B cell (primary cell): ENCODE results near the gene OR2AT4. TPM values are rescaled to one million over a fixed set of nuclear protein-coding genes. Genes with fewer than 3 reads are reported as not detected.

ENCODE experiments used
- ATAC-seq: fragments of 200-7000 bp; cut with Tn5 transposase; one replicate; pipeline ENCODE4 v1.10.0; 2021; ENCODE audit warnings: low read depth, mild to moderate bottlenecking, moderate number of reproducible peaks, moderate library complexity
- CTCF ChIA-PET: fragments of 350-600 bp; sonication (Branson Sonifier 250); formaldehyde crosslinking; loops from one replicate; lab custom pipeline; 2021; ENCODE audit warnings: antibody characterized with exemption, inconsistent platforms; lab: Charles Lee
- POLR2A ChIA-PET: fragments of 350-600 bp; sonication (Branson Sonifier 250); formaldehyde crosslinking; loops from one replicate; lab custom pipeline; 2021; ENCODE audit warnings: antibody characterized with exemption; lab: Charles Lee
- DNase-seq: peaks from one replicate; pipeline ENCODE4 v3.0.0; 2013
- H2AFZ ChIP-seq: 2 replicates; pipeline ENCODE4 v1.6.1; 2012; ENCODE audit warnings: mild to moderate bottlenecking, low read depth, low read length; ENCODE audit not compliant: insufficient read depth, poor library complexity, severe bottlenecking
- H3K27ac ChIP-seq, 2 donors: 1 replicate in 1 of 2; 2 replicates in 1 of 2; pipeline ENCODE4 v1.5.1; 2012 to 2013; ENCODE audit warnings: low read length in 2 of 2, mild to moderate bottlenecking in 2 of 2, moderate library complexity in 1 of 2
- H3K27me3 ChIP-seq, 4 experiments: fragments of 200-600 bp in 1 of 4; sonication (generic) in 1 of 4; replicated peaks in 1 of 4; 1 replicate in 2 of 4; 2 replicates in 2 of 4; pipeline versions ENCODE4 v1.6.1 to v1.7.0; 2013 to 2016; ENCODE audit warnings: low read length in 3 of 4, mild to moderate bottlenecking in 2 of 4, mixed read lengths in 1 of 4, moderate library complexity in 1 of 4; ENCODE audit not compliant: insufficient read depth in 4 of 4, control insufficient read depth in 3 of 4; ENCODE audit errors: control extremely low read depth in 1 of 4
- H3K36me3 ChIP-seq, 2 experiments: replicated peaks in 1 of 2; 1 replicate in 1 of 2; 2 replicates in 1 of 2; pipeline versions ENCODE4 v1.6.1 to v1.7.1; 2013; ENCODE audit warnings: low read length in 1 of 2; ENCODE audit not compliant: insufficient read depth in 2 of 2, control insufficient read depth in 1 of 2; ENCODE audit errors: control extremely low read depth in 1 of 2, extremely low read depth in 1 of 2
- H3K4me1 ChIP-seq, 2 donors: fragments of 200-600 bp in 1 of 2; sonication (generic) in 1 of 2; 1 replicate in 1 of 2; 2 replicates in 1 of 2; pipeline versions ENCODE4 v1.5.1 to v1.6.1; 2013 to 2017; ENCODE audit warnings: low read length in 2 of 2; ENCODE audit not compliant: control insufficient read depth in 2 of 2, insufficient read depth in 2 of 2
- H3K4me2 ChIP-seq: replicated peaks from 2 replicates; pipeline ENCODE3; 2012; ENCODE audit warnings: mild to moderate bottlenecking, low read depth, low read length; ENCODE audit not compliant: poor library complexity, severe bottlenecking
- H3K4me3 ChIP-seq, 5 experiments: fragments of 200-600 bp in 1 of 5; sonication (generic) in 1 of 5; 1 replicate in 3 of 5; 2 replicates in 2 of 5; pipeline versions ENCODE4 v1.5.1 to v1.7.0; 2011 to 2016; ENCODE audit warnings: low read length in 4 of 5, mild to moderate bottlenecking in 4 of 5, low read depth in 2 of 5, control low read depth in 1 of 5, moderate library complexity in 1 of 5; ENCODE audit not compliant: insufficient read depth in 1 of 5; ENCODE audit errors: control extremely low read depth in 1 of 5, extremely low read depth in 1 of 5
- H3K79me2 ChIP-seq: fragments of 200-600 bp; sonication (generic); one replicate; pipeline ENCODE4 v1.6.0; 2016; ENCODE audit warnings: low read length; ENCODE audit not compliant: control insufficient read depth, insufficient read depth
- H3K9ac ChIP-seq: fragments of 200-600 bp; sonication (generic); 2 replicates; pipeline ENCODE4 v1.6.1; 2017; ENCODE audit warnings: mild to moderate bottlenecking, low read length, moderate library complexity
- H3K9me3 ChIP-seq, 3 donors: one replicate each; pipeline versions ENCODE4 v1.6.1 to v1.7.1; 2013; ENCODE audit warnings: low read length in 2 of 3; ENCODE audit not compliant: control insufficient read depth in 2 of 3, insufficient read depth in 1 of 3; ENCODE audit errors: control extremely low read depth in 1 of 3
- H4K20me1 ChIP-seq: 2 replicates; pipeline ENCODE4 v1.6.0; 2012; ENCODE audit warnings: mild to moderate bottlenecking, low read length; ENCODE audit not compliant: insufficient read depth, control insufficient read depth, poor library complexity, severe bottlenecking
- H3K27ac Mint-ChIP-seq: one replicate; pipeline ENCODE4 v1.8.0; 2021; ENCODE audit warnings: mixed read lengths
- H3K27me3 Mint-ChIP-seq: one replicate; pipeline ENCODE4 v1.8.0; 2021; ENCODE audit warnings: mixed read lengths
- H3K4me1 Mint-ChIP-seq: one replicate; pipeline ENCODE4 v1.8.0; 2021; ENCODE audit warnings: mixed read lengths
- H3K4me3 Mint-ChIP-seq: one replicate; pipeline ENCODE4 v1.8.0; 2021; ENCODE audit warnings: mixed read lengths
- H3K9me3 Mint-ChIP-seq: one replicate; pipeline ENCODE4 v1.8.0; 2022; ENCODE audit warnings: mixed read lengths; ENCODE audit not compliant: insufficient read depth
- EZH2 ChIP-seq: IDR thresholded peaks from 2 replicates; pipeline ENCODE4 v1.6.1; 2012; ENCODE audit warnings: borderline replicate concordance, low read depth, mild to moderate bottlenecking, moderate library complexity, low read length; ENCODE audit not compliant: insufficient read depth, poor library complexity, severe bottlenecking
- WGBS: methylation state at CpG from one replicate; pipeline ENCODE4 v1.1.5; 2013; ENCODE audit warnings: missing lambda C conversion rate; ENCODE audit not compliant: insufficient coverage; 5-methylcytosine and 5-hydroxymethylcytosine counted together
- intact Hi-C: fragments of 100-400 bp; cut with micrococcal nuclease; formaldehyde crosslinking; loops from one replicate; pipeline ENCODE4 v1.10.0; 2022
- polyA plus RNA-seq: library from polyadenylated mRNA; depleted of rRNA; stranded (reverse); fragments of >200 nt; gene quantifications from 2 replicates; pipeline ENCODE4 v1.2.3, GENCODE V29; 2012
- total RNA-seq, 2 donors: library from RNA; stranded (reverse); fragments of 120-200 nt in 1 of 2; gene quantifications; 1 replicate in 1 of 2; 2 replicates in 1 of 2; pipeline versions ENCODE4 v1.2.3 to v1.2.4, GENCODE V29; 2013 to 2022
- TF ChIP-seq, protein P1 (sequence below): fragments of 200-600 bp; IDR thresholded peaks from one replicate; pipeline ENCODE4 v1.8.0; 2022; ENCODE audit warnings: antibody characterized with exemption, mild to moderate bottlenecking

The OR2AT4 gene
- total and polyA plus RNA-seq, 2 donors (not counting 1 experiment from before 2014, with no cell fraction given), result not detected

DNA sequence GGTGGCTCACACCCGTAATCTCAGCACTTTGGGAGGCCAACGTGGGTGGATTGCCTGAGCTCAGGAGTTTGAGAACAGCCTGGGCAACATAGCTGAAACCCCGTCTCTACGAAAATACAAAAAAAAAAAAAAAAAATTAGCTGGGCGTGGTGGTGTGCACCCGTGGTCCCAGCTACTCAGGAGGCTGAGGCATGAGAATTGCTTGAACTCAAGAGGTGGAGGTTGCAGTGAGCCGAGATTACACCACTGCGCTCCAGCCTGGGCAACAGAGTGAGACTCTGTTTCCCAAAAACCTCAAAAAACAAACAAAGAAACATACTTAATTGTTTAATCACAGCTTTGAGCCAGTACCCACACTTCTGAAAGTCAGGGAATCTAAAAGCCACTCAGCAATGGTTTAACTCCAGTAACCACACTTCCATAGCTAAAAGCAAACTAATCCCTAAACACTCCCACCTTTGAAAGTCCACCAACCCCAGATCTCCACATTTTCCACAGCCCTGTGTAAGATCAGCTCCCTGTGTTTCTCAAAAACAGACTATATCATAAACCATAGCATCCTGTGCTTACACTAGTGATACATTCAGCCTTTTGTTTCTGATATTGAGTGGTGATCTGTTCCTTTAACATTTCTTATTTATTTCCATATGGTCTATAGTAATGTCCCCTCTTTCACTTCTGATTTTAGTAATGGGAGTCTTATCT lies 4.9 kb upstream of the OR2AT4 start:
- no peaks in the 10 kb centered on the region for H3K4me1 Mint-ChIP-seq
- TF ChIP-seq, protein P1, sequence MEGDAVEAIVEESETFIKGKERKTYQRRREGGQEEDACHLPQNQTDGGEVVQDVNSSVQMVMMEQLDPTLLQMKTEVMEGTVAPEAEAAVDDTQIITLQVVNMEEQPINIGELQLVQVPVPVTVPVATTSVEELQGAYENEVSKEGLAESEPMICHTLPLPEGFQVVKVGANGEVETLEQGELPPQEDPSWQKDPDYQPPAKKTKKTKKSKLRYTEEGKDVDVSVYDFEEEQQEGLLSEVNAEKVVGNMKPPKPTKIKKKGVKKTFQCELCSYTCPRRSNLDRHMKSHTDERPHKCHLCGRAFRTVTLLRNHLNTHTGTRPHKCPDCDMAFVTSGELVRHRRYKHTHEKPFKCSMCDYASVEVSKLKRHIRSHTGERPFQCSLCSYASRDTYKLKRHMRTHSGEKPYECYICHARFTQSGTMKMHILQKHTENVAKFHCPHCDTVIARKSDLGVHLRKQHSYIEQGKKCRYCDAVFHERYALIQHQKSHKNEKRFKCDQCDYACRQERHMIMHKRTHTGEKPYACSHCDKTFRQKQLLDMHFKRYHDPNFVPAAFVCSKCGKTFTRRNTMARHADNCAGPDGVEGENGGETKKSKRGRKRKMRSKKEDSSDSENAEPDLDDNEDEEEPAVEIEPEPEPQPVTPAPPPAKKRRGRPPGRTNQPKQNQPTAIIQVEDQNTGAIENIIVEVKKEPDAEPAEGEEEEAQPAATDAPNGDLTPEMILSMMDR, result no peak
- TF ChIP-seq EZH2, result no peak
- Histone ChIP-seq H3K9me3 (peaks cover 0 to 4% (median 2%) of the 10 kb centered on the region in 3 donors), H3K36me3 (no peaks in the 10 kb centered on the region), H2AFZ (no peak overlapping the region), H3K4me3 (no peak overlapping the region), H4K20me1 (no peaks in the 10 kb centered on the region), H3K27me3 (peaks cover 0 to 5% (median 1%) of the 10 kb centered on the region in 4 experiments), H3K4me1 (no peaks in the 10 kb centered on the region), H3K79me2 (no peaks in the 10 kb centered on the region), H3K27ac (no peak overlapping the region), H3K4me2 (no peak overlapping the region), H3K9ac (no peak overlapping the region)
- ChIA-PET POLR2A (no interaction called here), CTCF (interaction anchor here (0.5 kb wide), 1 partner anchor 699 kb away, joined by 3 read pairs; no protein-coding TSS in a partner anchor)
- DNase-seq (no peak), ATAC-seq (no peak)
- H3K4me3 Mint-ChIP-seq, result no peak overlapping the region
- intact Hi-C loops, result no loop called here
- no peaks in the 10 kb centered on the region for H3K9me3 Mint-ChIP-seq
- H3K27me3 Mint-ChIP-seq, result peaks cover 40% of the 10 kb centered on the region
- H3K27ac Mint-ChIP-seq, result no peak overlapping the region
- WGBS, result 77% methylated on average over 2 of the region's 8 CpGs

DNA sequence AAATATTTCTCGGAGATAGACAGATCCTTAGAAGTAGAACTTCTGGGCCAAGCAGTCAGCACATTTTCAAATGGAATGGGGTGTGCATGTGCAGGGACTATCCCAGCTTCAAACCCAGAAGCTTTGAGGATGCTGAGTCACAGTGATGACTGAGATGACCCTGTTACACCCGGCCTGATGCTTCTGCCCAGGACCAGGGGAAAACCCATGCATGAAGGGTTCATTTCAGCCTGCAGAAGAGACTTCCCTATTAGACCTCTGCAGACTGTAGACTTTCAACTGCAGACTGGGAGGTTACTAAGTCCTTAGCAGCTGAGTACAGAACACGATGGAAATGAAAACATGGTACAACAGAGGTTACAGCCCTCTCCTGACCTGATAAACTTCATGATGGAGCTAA lies 3.6 kb upstream of the OR2AT4 start:
- CTCF ChIA-PET, result no interaction called here
- Mint-ChIP-seq H3K27me3 (peaks cover 44% of the 10 kb centered on the region), H3K4me3 (no peak overlapping the region), H3K27ac (no peak overlapping the region), H3K4me1 (no peaks in the 10 kb centered on the region), H3K9me3 (no peaks in the 10 kb centered on the region)
- Histone ChIP-seq H3K9me3 (no peaks in the 10 kb centered on the region), H2AFZ (no peak overlapping the region), H3K27me3 (peaks cover 0 to 5% (median 1%) of the 10 kb centered on the region in 4 experiments), H3K27ac (no peak overlapping the region), H3K4me2 (no peak overlapping the region), H3K79me2 (no peaks in the 10 kb centered on the region), H3K9ac (no peak overlapping the region), H4K20me1 (no peaks in the 10 kb centered on the region), H3K4me1 (no peaks in the 10 kb centered on the region), H3K4me3 (no peak overlapping the region), H3K36me3 (no peaks in the 10 kb centered on the region)
- POLR2A ChIA-PET, result no interaction called here
- 20% methylated on average over 2 of the region's 3 CpGs for WGBS
- no peak for TF ChIP-seq EZH2
- TF ChIP-seq, protein P1, result no peak
- DNase-seq, result no peak
- ATAC-seq, result no peak
- intact Hi-C loops, result no loop called here
